Mucosa of stomach (tissue), 1 donor: ENCODE results near the gene HAVCR1.
"Not testable (repeated sequence)": the region's sequence is repeated elsewhere in the genome, so short reads cannot be mapped to it uniquely, and the experiment has no call there.

ENCODE experiments used
- H3K27me3 ChIP-seq: one replicate; pipeline ENCODE4 v1.7.0; 2013; ENCODE audit warnings: mild to moderate bottlenecking, low read length; ENCODE audit not compliant: control insufficient read depth, insufficient read depth
- H3K36me3 ChIP-seq: one replicate; pipeline ENCODE4 v1.7.0; 2013; ENCODE audit warnings: low read length; ENCODE audit not compliant: control insufficient read depth, insufficient read depth
- H3K4me1 ChIP-seq: one replicate; pipeline ENCODE4 v1.7.0; 2013; ENCODE audit warnings: mild to moderate bottlenecking, low read length; ENCODE audit not compliant: control insufficient read depth, insufficient read depth
- H3K4me3 ChIP-seq: one replicate; pipeline ENCODE4 v1.7.0; 2013; ENCODE audit warnings: low read length
- H3K9ac ChIP-seq: one replicate; pipeline ENCODE4 v1.7.0; 2013; ENCODE audit warnings: mild to moderate bottlenecking, low read length, moderate library complexity
- H3K9me3 ChIP-seq: one replicate; pipeline ENCODE4 v1.7.0; 2013; ENCODE audit warnings: mild to moderate bottlenecking, low read length, moderate library complexity; ENCODE audit not compliant: control insufficient read depth
- donor health status: Pancreatic carcinoma.

The HAVCR1 gene

DNA sequence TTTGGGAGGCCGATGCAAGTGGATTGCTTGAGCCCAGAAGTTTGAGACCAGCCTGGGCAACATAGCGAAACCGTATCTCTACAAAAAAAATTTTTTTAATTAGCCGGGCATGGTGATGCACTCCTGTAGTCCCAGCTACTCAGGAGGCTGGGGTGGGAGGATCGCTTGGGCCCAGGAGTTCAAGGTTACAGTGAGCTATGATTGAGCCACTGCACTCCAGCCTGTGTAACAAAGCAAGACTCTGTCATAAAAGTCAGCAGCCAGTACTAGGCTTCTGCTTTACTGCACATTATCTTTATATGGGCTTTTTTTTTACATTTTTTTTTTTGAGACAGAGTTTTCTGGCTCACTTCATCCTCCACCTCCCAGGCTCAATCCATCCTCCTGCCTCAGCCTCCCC is 9.4 kb upstream of the HAVCR1 start:
- peaks cover 14% of the 10 kb centered on the region for H3K4me1 ChIP-seq
- no peaks in the 10 kb centered on the region for H3K27me3 ChIP-seq
- H3K4me3 ChIP-seq, result no peak overlapping the region
- H3K36me3 ChIP-seq, result no peaks in the 10 kb centered on the region
- H3K9ac ChIP-seq, result no peak overlapping the region
- H3K9me3 ChIP-seq, result no peaks in the 10 kb centered on the region

DNA sequence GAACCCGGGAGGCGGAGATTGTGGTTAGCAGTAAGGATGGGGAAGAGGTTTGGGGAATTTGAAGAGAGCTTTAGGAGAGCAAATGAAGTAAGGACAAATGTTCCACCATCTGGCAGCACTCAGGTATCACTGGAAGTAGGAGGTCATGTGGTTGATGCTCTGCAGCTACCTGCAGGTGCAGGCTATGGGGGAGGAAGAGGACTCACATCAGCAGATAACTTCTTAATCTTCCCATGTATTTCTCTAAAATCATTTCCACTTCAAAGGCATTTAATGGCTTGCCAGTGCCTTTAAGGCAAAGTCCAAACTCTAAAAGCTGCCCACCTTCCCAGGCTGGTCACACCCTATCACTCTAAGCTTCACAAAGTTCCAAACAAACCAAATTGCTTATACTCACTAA is 8.1 kb upstream of the HAVCR1 start:
- Histone ChIP-seq H3K9me3 (no peaks in the 10 kb centered on the region), H3K36me3 (no peaks in the 10 kb centered on the region), H3K27me3 (no peaks in the 10 kb centered on the region), H3K4me1 (peaks cover 10% of the 10 kb centered on the region), H3K9ac (no peak overlapping the region), H3K4me3 (no peak overlapping the region)

DNA sequence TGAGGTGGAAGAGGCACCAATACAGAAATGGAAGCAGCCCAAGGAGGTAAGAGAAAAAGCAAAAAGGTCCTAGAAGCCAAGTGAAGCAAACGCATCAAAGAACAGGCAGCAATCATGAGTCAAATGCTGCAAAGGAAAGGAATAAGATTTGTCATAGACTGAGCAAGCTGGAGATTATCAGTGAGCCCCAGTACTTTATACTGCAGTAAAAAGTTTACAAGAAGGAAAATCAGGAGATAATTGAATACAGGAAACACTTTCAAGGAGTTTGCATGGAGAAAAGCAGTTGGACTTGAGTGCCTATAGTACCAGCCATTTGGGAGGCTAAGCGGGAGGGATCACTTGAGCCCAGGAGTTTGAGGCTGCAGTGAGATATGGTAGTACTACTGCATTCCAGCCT is 7.2 kb upstream of the HAVCR1 start:
- Histone ChIP-seq H3K9ac (no peak overlapping the region), H3K36me3 (no peaks in the 10 kb centered on the region), H3K9me3 (no peaks in the 10 kb centered on the region), H3K4me3 (no peak overlapping the region), H3K27me3 (no peaks in the 10 kb centered on the region), H3K4me1 (peaks cover 9% of the 10 kb centered on the region)

DNA sequence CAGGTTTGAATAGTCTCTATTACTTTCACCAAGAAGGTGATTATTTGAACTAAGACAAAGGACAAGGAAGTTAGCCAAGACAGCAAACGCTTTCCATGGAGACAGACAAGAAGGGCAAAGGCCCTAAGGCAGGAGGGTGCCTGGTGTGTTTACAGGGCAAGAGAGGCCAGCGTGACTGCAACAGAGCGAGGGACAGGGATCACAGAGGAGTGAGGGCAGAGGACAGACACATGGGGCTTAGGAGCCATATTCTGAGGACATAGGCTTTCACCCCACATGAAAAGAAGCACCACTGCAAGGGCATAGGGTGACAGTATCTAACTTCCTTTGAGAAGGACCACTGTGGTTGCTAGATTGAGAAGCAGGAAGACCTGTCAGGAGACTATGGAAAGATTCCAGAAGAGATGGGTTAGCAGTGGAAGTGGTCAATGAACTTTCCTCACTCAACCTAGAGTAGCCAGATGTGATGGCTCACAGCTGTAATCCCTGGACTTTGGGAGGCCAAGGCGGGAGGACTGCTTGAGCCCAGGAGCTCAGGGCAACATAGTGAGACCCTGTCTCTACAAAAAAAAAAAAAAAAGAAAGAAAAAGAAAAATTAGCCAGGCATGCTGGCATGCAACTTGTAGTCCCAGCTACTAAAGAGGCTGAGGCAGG is 5.0 kb upstream of the HAVCR1 start:
- Histone ChIP-seq H3K4me3 (no peak overlapping the region), H3K9me3 (no peaks in the 10 kb centered on the region), H3K27me3 (no peaks in the 10 kb centered on the region), H3K36me3 (no peaks in the 10 kb centered on the region), H3K4me1 (peaks cover 19% of the 10 kb centered on the region), H3K9ac (no peak overlapping the region)

GRCh38 chr5:157059891-157060290 is 975 bp upstream of the HAVCR1 start:
- no peak overlapping the region for H3K9ac ChIP-seq
- no peaks in the 10 kb centered on the region for H3K9me3 ChIP-seq
- no peaks in the 10 kb centered on the region for H3K27me3 ChIP-seq
- no peak overlapping the region for H3K4me3 ChIP-seq
- no peaks in the 10 kb centered on the region for H3K36me3 ChIP-seq
- H3K4me1 ChIP-seq, result peaks cover 21% of the 10 kb centered on the region

DNA sequence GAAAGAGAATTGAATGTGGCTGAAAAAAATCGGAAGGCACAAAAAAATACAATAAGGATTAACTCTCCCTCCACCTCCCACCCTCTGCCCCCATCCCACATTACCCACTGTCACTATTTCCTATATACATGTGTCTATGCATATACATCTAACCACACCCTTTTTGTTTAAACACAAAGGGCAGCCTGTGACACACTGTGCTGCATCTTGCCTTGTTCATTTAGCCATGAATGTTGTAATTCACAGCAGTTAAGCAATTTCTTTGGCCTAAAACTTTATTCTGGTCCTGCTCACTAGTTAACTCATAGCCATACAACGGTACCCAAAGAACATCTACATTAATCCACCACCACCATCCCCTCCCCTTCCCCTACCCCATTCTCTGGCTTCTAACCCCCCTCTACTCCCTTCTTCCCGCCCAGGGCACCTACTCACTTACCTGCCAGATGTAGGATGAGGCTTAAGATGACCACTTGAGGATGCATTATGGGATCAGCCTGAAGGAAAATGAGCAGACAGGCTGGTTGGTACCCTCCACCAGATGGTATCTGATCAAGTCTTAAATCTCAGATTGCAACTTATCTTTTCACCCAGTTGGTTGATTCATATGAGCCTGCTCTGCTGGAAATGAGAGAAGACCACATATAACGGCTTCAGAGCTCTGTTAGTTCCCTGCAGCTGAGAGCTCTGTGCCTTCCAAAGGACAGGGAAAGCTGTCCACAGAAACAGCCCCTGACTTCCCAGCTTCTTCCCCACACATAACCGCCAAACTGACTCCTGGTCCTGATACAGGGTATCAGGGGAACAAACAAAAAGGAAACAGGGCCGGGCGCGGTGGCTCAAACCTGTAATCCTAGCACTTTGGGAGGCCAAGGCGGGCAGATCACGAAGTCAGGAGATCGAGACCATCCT is 1.2 kb downstream of the HAVCR1 start:
- no peak overlapping the region for H3K9ac ChIP-seq
- H3K27me3 ChIP-seq, result no peaks in the 10 kb centered on the region
- H3K9me3 ChIP-seq, result no peaks in the 10 kb centered on the region
- H3K4me1 ChIP-seq, result peaks cover 11% of the 10 kb centered on the region
- no peaks in the 10 kb centered on the region for H3K36me3 ChIP-seq
- no peak overlapping the region for H3K4me3 ChIP-seq

- H3K36me3 ChIP-seq, H3K4me3 ChIP-seq, H3K9me3 ChIP-seq, H3K9ac ChIP-seq, H3K27me3 ChIP-seq: not testable (repeated sequence)
- peaks cover 11% of the 10 kb centered on the region for H3K4me1 ChIP-seq
Observed at GRCh38 chr5:157056848-157057247, 2.1 kb downstream of the HAVCR1 start.

GRCh38 chr5:157051604-157052245 is 7.2 kb downstream of the HAVCR1 start:
- H3K9me3 ChIP-seq, result no peaks in the 10 kb centered on the region
- H3K4me1 ChIP-seq, result peaks cover 1% of the 10 kb centered on the region
- H3K4me3 ChIP-seq, result no peak overlapping the region
- H3K36me3 ChIP-seq, result no peaks in the 10 kb centered on the region
- H3K27me3 ChIP-seq, result no peaks in the 10 kb centered on the region
- no peak overlapping the region for H3K9ac ChIP-seq

DNA sequence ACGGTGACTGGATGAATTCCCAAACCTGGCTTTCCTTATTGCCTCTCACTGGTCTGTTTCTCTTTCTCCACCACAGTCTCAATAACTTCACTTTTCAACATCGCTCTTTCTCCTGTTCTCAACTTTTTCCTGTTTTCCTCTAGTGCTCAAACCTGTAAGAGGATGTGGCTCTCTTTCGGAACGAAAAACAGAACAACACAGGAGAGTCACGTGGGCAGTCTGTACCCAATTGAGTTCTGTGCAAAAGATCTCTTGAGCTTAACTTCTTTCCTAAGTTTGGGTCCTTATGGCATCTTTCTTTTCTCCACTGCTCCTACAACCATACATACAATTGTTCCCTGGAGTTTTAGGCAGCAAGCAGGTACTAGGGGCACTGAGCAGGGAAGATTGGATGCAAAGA is 8.9 kb downstream of the HAVCR1 start:
- Histone ChIP-seq H3K9me3 (no peaks in the 10 kb centered on the region), H3K36me3 (no peaks in the 10 kb centered on the region), H3K27me3 (no peaks in the 10 kb centered on the region), H3K4me1 (peaks cover 11% of the 10 kb centered on the region), H3K4me3 (no peak overlapping the region), H3K9ac (no peak overlapping the region)

DNA sequence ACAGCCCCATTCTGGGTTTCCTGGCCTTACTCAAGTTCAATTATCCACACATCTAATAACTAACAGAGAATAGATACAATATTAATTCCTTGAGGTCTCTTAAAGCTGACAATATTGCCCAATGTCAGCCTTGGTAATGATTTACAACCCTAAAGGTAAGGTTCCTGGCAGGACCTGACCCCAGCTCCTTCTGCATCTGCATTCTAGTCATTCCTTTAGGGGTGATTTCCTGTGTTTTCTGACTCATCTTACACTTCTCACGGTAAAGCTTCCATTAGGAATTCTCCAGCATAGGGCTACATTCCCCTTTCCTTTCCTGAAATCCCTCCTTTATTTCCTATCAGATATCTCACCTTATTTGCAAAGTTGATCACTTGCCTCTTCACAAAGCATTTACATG is 9.3 kb downstream of the HAVCR1 start:
- Histone ChIP-seq H3K9ac (no peak overlapping the region), H3K36me3 (no peaks in the 10 kb centered on the region), H3K4me1 (peaks cover 11% of the 10 kb centered on the region), H3K9me3 (no peaks in the 10 kb centered on the region), H3K4me3 (no peak overlapping the region), H3K27me3 (no peaks in the 10 kb centered on the region)

DNA sequence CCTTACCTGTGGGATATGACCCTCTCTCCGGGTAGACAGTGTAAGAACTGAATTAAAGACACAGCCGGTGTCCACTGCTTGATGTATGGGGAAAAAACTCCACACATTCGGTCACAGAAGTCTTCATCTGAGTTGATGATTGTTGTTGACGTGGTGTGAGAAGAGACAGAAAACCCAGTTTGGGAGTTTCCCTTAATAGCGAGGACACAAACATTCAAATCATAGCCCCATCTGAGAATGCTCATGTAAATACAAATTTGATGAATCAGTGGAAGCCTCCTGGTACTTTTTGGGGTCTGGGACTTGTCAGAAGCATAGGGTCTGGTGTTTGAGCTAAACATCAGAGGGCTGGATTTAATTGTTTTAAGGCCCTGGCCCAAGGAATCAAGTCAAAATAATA is 11.0 kb downstream of the HAVCR1 start:
- Histone ChIP-seq H3K9me3 (no peaks in the 10 kb centered on the region), H3K4me3 (no peak overlapping the region), H3K9ac (no peak overlapping the region), H3K4me1 (peaks cover 11% of the 10 kb centered on the region), H3K27me3 (no peaks in the 10 kb centered on the region), H3K36me3 (no peaks in the 10 kb centered on the region)

GRCh38 chr5:157047016-157047415 is 11.9 kb downstream of the HAVCR1 start:
- not testable (repeated sequence) for H3K27me3 ChIP-seq, H3K9me3 ChIP-seq, H3K9ac ChIP-seq, H3K4me3 ChIP-seq, H3K36me3 ChIP-seq
- peaks cover 11% of the 10 kb centered on the region for H3K4me1 ChIP-seq
